ENCODE measurements around the gene TMEM116.

TMEM116 gene

DNA sequence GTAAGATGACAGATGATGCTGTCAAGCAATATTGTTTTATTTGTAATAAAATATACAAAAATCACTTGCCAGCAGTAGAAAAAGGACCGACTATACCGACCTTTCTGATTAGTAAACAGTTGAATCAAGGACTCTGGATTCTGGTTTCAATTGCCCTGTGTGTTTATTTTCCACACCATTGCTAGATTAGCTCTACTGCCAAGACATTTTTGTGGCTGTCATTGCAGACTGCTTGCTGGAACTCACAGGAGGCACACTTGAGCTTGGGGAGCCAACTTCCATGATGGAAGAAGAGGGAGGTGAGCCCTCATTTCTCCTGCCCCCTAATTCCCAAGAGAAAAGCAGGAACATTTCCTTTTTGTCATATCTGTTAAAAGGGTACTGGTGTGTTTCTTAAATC, 119.7 kb downstream of the TMEM116 start:
- no peak for DNase-seq (ENCODE audit: low spot score)

DNA sequence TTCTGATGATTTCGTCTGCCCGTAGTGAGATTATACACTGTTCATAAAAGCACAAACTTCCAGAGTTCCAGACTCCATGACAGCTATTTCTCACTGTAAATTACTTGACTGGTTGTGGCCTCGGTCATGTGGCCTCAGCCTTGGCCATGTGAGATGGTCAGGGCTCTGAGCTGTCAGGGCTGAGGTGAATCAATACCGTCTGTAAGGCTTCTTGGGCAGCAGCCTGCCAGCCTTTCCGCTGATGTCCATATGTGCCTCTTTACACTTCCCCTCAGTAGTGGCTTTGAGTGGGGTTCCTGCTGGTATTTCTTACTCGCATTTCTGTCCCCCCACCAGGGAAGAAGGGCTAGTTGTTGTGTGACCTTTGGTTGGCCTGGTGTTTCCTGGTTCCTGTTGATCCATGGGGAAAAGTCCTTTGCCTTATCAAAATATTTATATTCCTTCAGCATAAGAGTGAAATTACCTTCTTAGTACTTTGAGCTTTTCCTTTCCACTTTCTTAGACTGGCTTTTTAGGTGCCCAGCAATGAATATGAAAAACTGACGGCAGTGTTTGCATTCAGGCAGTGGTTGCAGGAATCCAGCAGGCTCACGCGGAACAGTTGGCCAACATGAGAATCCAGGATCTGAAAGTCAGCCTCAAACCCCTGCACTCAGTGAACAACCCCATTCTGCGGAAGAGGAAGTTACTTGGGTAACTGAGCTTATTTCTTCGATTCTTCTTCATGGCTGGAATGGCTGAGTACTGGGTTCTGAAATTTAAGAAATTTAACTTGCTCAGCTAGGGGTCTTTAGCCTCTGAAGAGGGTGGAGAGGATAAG, 124.8 kb downstream of the TMEM116 start:
- no peak for DNase-seq (ENCODE audit: low spot score)

DNA sequence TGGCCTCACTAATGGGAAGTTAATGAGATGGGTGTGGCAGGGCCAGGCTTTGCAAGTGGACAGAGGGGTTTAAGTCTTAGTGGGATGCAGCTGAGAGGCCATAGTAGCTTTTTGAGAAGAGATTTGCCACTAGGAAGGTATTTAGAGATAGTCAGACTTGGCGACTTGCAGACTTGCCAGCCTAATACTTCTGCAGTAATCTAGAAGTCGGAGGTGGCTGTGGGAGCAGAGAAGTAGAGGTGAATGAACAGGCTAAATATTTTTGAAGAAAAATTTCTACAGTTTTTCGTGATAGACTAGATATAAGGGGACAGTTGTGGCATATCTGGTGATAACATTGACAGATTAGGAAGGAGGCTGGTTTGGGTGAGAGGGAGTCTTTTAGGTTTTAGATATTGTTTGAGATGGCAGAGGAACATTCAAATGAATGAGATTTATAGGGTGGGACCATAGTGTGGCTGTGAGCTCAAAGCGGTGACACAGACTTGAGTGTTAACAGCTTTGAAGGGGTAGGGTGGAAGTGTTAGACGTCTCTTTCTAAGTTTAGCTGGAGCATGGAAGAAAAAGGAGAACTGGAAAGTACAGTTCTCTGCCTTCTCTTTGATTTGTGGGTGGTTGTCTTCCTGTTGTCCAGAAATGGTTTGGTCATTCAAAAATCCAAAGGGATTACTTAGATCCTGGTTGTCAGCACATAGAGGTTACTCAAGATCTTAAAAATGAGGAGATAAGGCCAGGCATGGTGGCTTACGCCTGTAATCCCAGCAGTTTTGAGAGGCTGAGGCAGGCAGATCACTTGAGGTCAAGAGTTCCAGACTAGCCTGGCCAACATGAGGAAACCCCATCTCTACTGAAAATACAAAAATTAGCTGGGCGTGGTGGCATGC, 126.1 kb downstream of the TMEM116 start:
- DNase-seq (ENCODE audit: low spot score) = no peak

DNA sequence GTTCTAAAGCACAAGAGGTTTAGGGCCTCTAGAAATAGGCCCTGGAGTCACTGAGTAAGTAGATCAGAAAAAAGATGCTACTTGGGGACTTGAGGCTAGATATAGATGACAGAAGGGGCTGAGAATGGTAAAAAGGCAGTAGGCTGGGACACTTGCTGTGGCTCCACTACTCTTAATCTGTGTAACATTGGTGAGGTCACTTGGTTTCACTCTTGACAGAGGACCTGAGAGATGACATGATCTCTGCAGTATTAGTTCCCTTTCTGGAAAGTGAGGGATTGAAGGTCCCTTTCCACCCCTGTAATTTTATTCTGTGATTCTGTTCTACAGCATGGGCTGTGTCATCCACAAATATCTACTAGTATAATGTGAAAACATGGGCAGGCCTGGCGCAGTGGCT, 131.2 kb downstream of the TMEM116 start:
- DNase-seq (ENCODE audit: low spot score) = no peak
